H7 (cell line): ENCODE results near the gene WIF1. TPM values are rescaled to one million over a fixed set of nuclear protein-coding genes. Genes with fewer than 3 reads are reported as not detected.

Source experiments
- DNase-seq: peaks from one replicate; pipeline ENCODE4 v3.0.0; 2012
- H3K27me3 ChIP-seq: 2 replicates; pipeline ENCODE4 v1.6.0; 2011; ENCODE audit warnings: mild to moderate bottlenecking, low read length; ENCODE audit not compliant: control insufficient read depth, insufficient read depth
- H3K36me3 ChIP-seq: replicated peaks from 2 replicates; pipeline ENCODE4 v1.5.1; 2011; ENCODE audit warnings: low read length; ENCODE audit not compliant: control insufficient read depth, insufficient read depth
- H3K4me3 ChIP-seq: 2 replicates; pipeline ENCODE4 v1.5.1; 2011; ENCODE audit warnings: low read depth, mild to moderate bottlenecking, control low read depth, low read length, moderate library complexity; ENCODE audit not compliant: insufficient read depth
- total RNA-seq: library from RNA; depleted of rRNA; stranded (reverse); fragments of >200 nt; shearing (Covaris generic); gene quantifications from 2 replicates; pipeline ENCODE4 v1.2.3, GENCODE V29; 2014; rRNA removed

WIF1 gene
- 0.07 and 0.14 TPM in 2 replicates for total RNA-seq

- DNase-seq = peak; percentile 84
- H3K27me3 ChIP-seq = peaks cover 36% of the 10 kb centered on the region
- no peaks in the 10 kb centered on the region for H3K36me3 ChIP-seq
- peak within 1 kb of the TSS; percentile 41 for H3K4me3 ChIP-seq
Measured at GRCh38 chr12:65121049-65121955, at the start of gene WIF1. Gene WIF1 (minus strand): TSS chr12:65121305. CDS start chr12:65121191, 114 bp downstream.

- H3K4me3 ChIP-seq = peak overlapping the region; percentile 90
- no peaks in the 10 kb centered on the region; the same call in 1 of the 2 replicates for H3K27me3 ChIP-seq
- DNase-seq = peak; percentile 78
- no peaks in the 10 kb centered on the region; the same call in 1 of the 2 replicates for H3K36me3 ChIP-seq
Measured at GRCh38 chr12:65170209-65170881, 49.2 kb upstream of the WIF1 start.

- Histone ChIP-seq H3K4me3 (peak within 1 kb of the TSS; percentile 90), H3K36me3 (no peaks in the 10 kb centered on the region), H3K27me3 (no peaks in the 10 kb centered on the region; the same call in 1 of the 2 replicates)
- DNase-seq = peak; percentile 94
Measured at GRCh38 chr12:65169320-65170208, 48.5 kb upstream of the WIF1 start, which contains the start of gene LEMD3. Gene LEMD3 (plus strand): TSS chr12:65169583. CDS start chr12:65169597, 14 bp downstream.

GRCh38 chr12:65168681-65169319, 47.7 kb upstream of the WIF1 start:
- Histone ChIP-seq H3K36me3 (no peaks in the 10 kb centered on the region), H3K27me3 (no peaks in the 10 kb centered on the region; the same call in 1 of the 2 replicates), H3K4me3 (peak overlapping the region; percentile 90)
- DNase-seq = no peak

- H3K36me3 ChIP-seq = no peaks in the 10 kb centered on the region
- DNase-seq = no peak
- H3K27me3 ChIP-seq = no peaks in the 10 kb centered on the region; the same call in 1 of the 2 replicates
- H3K4me3 ChIP-seq = no peak overlapping the region
Measured at GRCh38 chr12:65164774-65165173, 43.7 kb upstream of the WIF1 start.

GRCh38 chr12:65164244-65164643, 43.1 kb upstream of the WIF1 start:
- Histone ChIP-seq H3K36me3 (no peaks in the 10 kb centered on the region), H3K27me3 (no peaks in the 10 kb centered on the region; the same call in 1 of the 2 replicates), H3K4me3 (no peak overlapping the region)
- no peak for DNase-seq

GRCh38 chr12:65162609-65163008, 41.5 kb upstream of the WIF1 start:
- H3K27me3 ChIP-seq = no peaks in the 10 kb centered on the region; the same call in 1 of the 2 replicates
- DNase-seq = no peak
- no peak overlapping the region for H3K4me3 ChIP-seq
- no peaks in the 10 kb centered on the region for H3K36me3 ChIP-seq

- DNase-seq = no peak
- Histone ChIP-seq H3K36me3 (no peaks in the 10 kb centered on the region), H3K4me3 (no peak overlapping the region), H3K27me3 (no peaks in the 10 kb centered on the region)
Measured at GRCh38 chr12:65157091-65157490, 36.0 kb upstream of the WIF1 start.

GRCh38 chr12:65156366-65156841, 35.3 kb upstream of the WIF1 start:
- Histone ChIP-seq H3K4me3 (no peak overlapping the region), H3K36me3 (no peaks in the 10 kb centered on the region), H3K27me3 (no peaks in the 10 kb centered on the region)
- no peak for DNase-seq

GRCh38 chr12:65155784-65156183, 34.7 kb upstream of the WIF1 start:
- H3K36me3 ChIP-seq = no peaks in the 10 kb centered on the region
- no peak for DNase-seq
- H3K4me3 ChIP-seq = no peak overlapping the region
- H3K27me3 ChIP-seq = no peaks in the 10 kb centered on the region

GRCh38 chr12:65152596-65152995, 31.5 kb upstream of the WIF1 start:
- DNase-seq = no peak
- Histone ChIP-seq H3K36me3 (no peaks in the 10 kb centered on the region), H3K4me3 (no peak overlapping the region), H3K27me3 (no peaks in the 10 kb centered on the region)

- DNase-seq = no peak
Measured at GRCh38 chr12:65152012-65152411, 30.9 kb upstream of the WIF1 start.

GRCh38 chr12:65147312-65147905, 26.3 kb upstream of the WIF1 start:
- no peaks in the 10 kb centered on the region for H3K27me3 ChIP-seq
- H3K36me3 ChIP-seq = no peaks in the 10 kb centered on the region
- no peak overlapping the region for H3K4me3 ChIP-seq
- DNase-seq = no peak

More at GRCh38 chr12:65152012-65152411, 30.9 kb upstream of the WIF1 start:
- no peaks in the 10 kb centered on the region for H3K27me3 ChIP-seq
- no peaks in the 10 kb centered on the region for H3K36me3 ChIP-seq
- H3K4me3 ChIP-seq = no peak overlapping the region
